ENCODE measurements around the gene TMEM170B. TPM values are rescaled to one million over a fixed set of nuclear protein-coding genes. Genes with fewer than 3 reads are reported as not detected.

TMEM170B gene
- total RNA-seq, 1 experiment from 2014 or later = 1.0 TPM

GRCh38 chr6:11604215-11604614, 66.7 kb downstream of the TMEM170B start (continued):
- TF ChIP-seq YY1 (IDR thresholded peaks at IDR 0.05; ENCODE audit: extremely low read depth, insufficient replicate concordance, low read depth, low read length) (no peak), SIN3A (IDR thresholded peaks at IDR 0.05; ENCODE audit: low read depth) (no peak), EZH2 (IDR thresholded peaks at IDR 0.05) (no peak), ZNF274 (IDR thresholded peaks at IDR 0.05; ENCODE audit: low read depth, low read length) (no peak), ZFX (IDR thresholded peaks at IDR 0.05) (no peak), ELF1 (IDR thresholded peaks at IDR 0.05; ENCODE audit: borderline replicate concordance, low read depth) (no peak), POLR2AphosphoS5 (IDR thresholded peaks at IDR 0.05; ENCODE audit: low read depth, low read length) (no peak), TCF7L2 (IDR thresholded peaks at IDR 0.05; ENCODE audit: borderline replicate concordance, extremely low read depth, insufficient read depth, insufficient read length) (no peak), EZH2phosphoT487 (IDR thresholded peaks at IDR 0.05; ENCODE audit: borderline replicate concordance) (no peak)

- intact Hi-C loops (cut with micrococcal nuclease) = no loop called here
- Histone ChIP-seq H3K79me2 (ENCODE audit: insufficient read depth, low read length) (no peaks in the 10 kb centered on the region), H3K9ac (ENCODE audit: low read length) (no peak overlapping the region), H3K4me2 (ENCODE audit: low read length) (no peak overlapping the region), H3K27ac (ENCODE audit: low read depth, low read length) (no peak overlapping the region), H3K36me3 (ENCODE audit: control insufficient read depth in 1 of 2, insufficient read depth in 2 of 2, low read length in 2 of 2) (no peaks in the 10 kb centered on the region), H3K4me3 (replicated peaks in 1 of 2; ENCODE audit: low read depth in 1 of 2, low read length in 2 of 2) (no peak overlapping the region), H3K4me1 (ENCODE audit: control insufficient read depth in 1 of 2, insufficient read depth in 2 of 2, low read length in 2 of 2) (peaks cover 2 to 12% of the 10 kb centered on the region in 2 experiments; a peak in 3 of 4 replicates), H3K9me3 (ENCODE audit: control insufficient read depth in 1 of 2, insufficient read depth in 1 of 2, low read depth in 1 of 2, low read length in 2 of 2) (no peaks in the 10 kb centered on the region), H2AFZ (ENCODE audit: low read depth, low read length, poor library complexity, severe bottlenecking) (no peak overlapping the region), H3K9me2 (ENCODE audit: insufficient read depth) (no peaks in the 10 kb centered on the region), H3K27me3 (ENCODE audit: insufficient read depth, low read length) (no peaks in the 10 kb centered on the region), H4K20me1 (ENCODE audit: insufficient read depth) (no peaks in the 10 kb centered on the region)
- RAD21 ChIA-PET (ENCODE audit: low non-redundant PET in 1 of 2, low total read pairs in 2 of 2, uncharacterized antibody in 2 of 2, unreplicated experiment in 2 of 2) = no interaction called here
- CTCF ChIA-PET = no interaction called here
- POLR2A ChIA-PET = no interaction called here
- no TSS peak for BruUV-seq (replicated peaks)
- no peak for TF ChIP-seq ZBTB33 (IDR thresholded peaks at IDR 0.05; ENCODE audit: extremely low read depth, insufficient replicate concordance, low read length)
- TF ChIP-seq EGR1 (IDR thresholded peaks at IDR 0.05; ENCODE audit: low read depth) = no peak
- TF ChIP-seq CTCF (IDR thresholded peaks at IDR 0.05 in 2 of 3, conservative IDR thresholded peaks at IDR 0.05 in 1 of 3; ENCODE audit: borderline replicate concordance in 1 of 3, insufficient read depth in 1 of 3, low read depth in 2 of 3, low read length in 2 of 3) = no peak
- TF ChIP-seq EZH2phosphoT487 (IDR thresholded peaks at IDR 0.05; ENCODE audit: borderline replicate concordance) = no peak
- no peak for TF ChIP-seq SRF (IDR thresholded peaks at IDR 0.05; ENCODE audit: low read depth)
- TF ChIP-seq POLR2A (IDR thresholded peaks at IDR 0.05; ENCODE audit: borderline replicate concordance, extremely low read depth, insufficient read depth, insufficient read length) = no peak
- no peak for TF ChIP-seq MAX (IDR thresholded peaks at IDR 0.05)
- TF ChIP-seq REST (IDR thresholded peaks at IDR 0.05; ENCODE audit: low read depth) = no peak
- no peak for TF ChIP-seq POLR2AphosphoS5 (IDR thresholded peaks at IDR 0.05; ENCODE audit: low read depth, low read length)
- no peak for ATAC-seq
- no peak for DNase-seq (ENCODE audit: low read depth, low spot score)
Measured at GRCh38 chr6:11604836-11605506, 67.4 kb downstream of the TMEM170B start.

Measured in HCT116 (cell line).